Ovary (tissue), 3 donors: ENCODE results near the gene DYRK1A.

Experiments used
- EP300 ChIP-seq: sonication (generic); formaldehyde crosslinking; IDR thresholded peaks from one replicate; pipeline ENCODE4 v1.6.1; 2017; ENCODE audit warnings: antibody characterized with exemption
- POLR2A ChIP-seq: fragments of 450-650 bp; IDR thresholded peaks from one replicate; pipeline ENCODE4 v1.6.1; 2017; ENCODE audit warnings: antibody characterized with exemption, mild to moderate bottlenecking, moderate library complexity
- TF ChIP-seq, protein P1 (sequence below), 3 donors: fragments of 450-650 bp in 2 of 3; fragments of 200-600 bp in 1 of 3; IDR thresholded peaks; one replicate each; pipeline versions ENCODE4 v1.5.1 to v1.8.0; 2016 to 2022; ENCODE audit warnings: antibody characterized with exemption in 3 of 3, mild to moderate bottlenecking in 1 of 3
- donor health status: DM: no; HTN: no; CAD: no.

DNA sequence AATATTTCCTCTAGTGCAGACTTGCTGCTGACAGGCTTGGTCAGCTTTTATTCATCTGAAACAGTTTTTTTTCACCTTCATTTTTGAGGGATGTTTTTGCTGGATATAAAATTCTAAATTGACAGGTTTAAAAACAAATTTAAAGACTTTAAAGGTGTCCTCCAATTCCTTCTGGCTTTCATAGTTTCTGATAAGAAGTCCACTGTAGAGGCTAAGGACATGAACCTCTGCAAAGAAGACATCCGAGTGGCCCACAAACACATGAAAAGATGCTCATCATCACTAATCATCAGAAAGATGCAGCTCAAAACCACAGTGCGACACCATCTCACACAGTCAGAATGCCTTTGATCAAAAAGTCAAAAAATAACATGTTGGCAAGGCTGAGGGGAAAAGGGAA, 42.0 kb upstream of the DYRK1A start:
- TF ChIP-seq, protein P1, sequence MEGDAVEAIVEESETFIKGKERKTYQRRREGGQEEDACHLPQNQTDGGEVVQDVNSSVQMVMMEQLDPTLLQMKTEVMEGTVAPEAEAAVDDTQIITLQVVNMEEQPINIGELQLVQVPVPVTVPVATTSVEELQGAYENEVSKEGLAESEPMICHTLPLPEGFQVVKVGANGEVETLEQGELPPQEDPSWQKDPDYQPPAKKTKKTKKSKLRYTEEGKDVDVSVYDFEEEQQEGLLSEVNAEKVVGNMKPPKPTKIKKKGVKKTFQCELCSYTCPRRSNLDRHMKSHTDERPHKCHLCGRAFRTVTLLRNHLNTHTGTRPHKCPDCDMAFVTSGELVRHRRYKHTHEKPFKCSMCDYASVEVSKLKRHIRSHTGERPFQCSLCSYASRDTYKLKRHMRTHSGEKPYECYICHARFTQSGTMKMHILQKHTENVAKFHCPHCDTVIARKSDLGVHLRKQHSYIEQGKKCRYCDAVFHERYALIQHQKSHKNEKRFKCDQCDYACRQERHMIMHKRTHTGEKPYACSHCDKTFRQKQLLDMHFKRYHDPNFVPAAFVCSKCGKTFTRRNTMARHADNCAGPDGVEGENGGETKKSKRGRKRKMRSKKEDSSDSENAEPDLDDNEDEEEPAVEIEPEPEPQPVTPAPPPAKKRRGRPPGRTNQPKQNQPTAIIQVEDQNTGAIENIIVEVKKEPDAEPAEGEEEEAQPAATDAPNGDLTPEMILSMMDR (IDR thresholded peaks at IDR 0.05), result no peak
- no peak for TF ChIP-seq POLR2A
- TF ChIP-seq EP300, result no peak
